GM23338 (cell line): ENCODE measurements around the gene ACSL4. TPM values are rescaled to one million over a fixed set of nuclear protein-coding genes. Genes with fewer than 3 reads are reported as not detected.

ENCODE experiments used
- ATAC-seq: fragments of 200-7000 bp; cut with Tn5 transposase; 3 replicates; pipeline ENCODE4 v1.9.1; 2020
- DNase-seq: peaks from one replicate; pipeline ENCODE4 v3.0.0-alpha.2; 2015; ENCODE audit warnings: low spot score
- H2AFZ ChIP-seq: fragments of 200-600 bp; sonication (generic); 2 replicates; pipeline ENCODE4 v1.8.0; 2016; ENCODE audit warnings: antibody characterized with exemption, mild to moderate bottlenecking, moderate library complexity
- H3F3A ChIP-seq: fragments of 200-600 bp; sonication (generic); replicated peaks from 2 replicates; pipeline ENCODE4 v1.8.0; 2017; ENCODE audit warnings: antibody characterized with exemption, mixed run types, low read depth
- H3K27ac ChIP-seq: fragments of 200-600 bp; sonication (generic); 2 replicates; pipeline ENCODE4 v1.6.1; 2016; ENCODE audit warnings: low read depth
- H3K27me3 ChIP-seq: fragments of 200-600 bp; sonication (generic); 2 replicates; pipeline ENCODE4 v1.8.0; 2016; ENCODE audit warnings: mild to moderate bottlenecking, mixed run types, moderate library complexity; ENCODE audit not compliant: insufficient read depth
- H3K36me3 ChIP-seq: fragments of 200-600 bp; sonication (generic); 2 replicates; pipeline ENCODE4 v1.8.0; 2016; ENCODE audit warnings: mild to moderate bottlenecking; ENCODE audit not compliant: insufficient read depth
- H3K4me1 ChIP-seq: fragments of 200-600 bp; sonication (generic); 2 replicates; pipeline ENCODE4 v1.8.0; 2016; ENCODE audit warnings: mild to moderate bottlenecking, moderate library complexity; ENCODE audit not compliant: insufficient read depth
- H3K4me2 ChIP-seq: fragments of 200-600 bp; sonication (generic); 2 replicates; pipeline ENCODE4 v1.7.1; 2017; ENCODE audit warnings: mixed run types
- H3K4me3 ChIP-seq: fragments of 200-600 bp; sonication (generic); 2 replicates; pipeline ENCODE4 v1.6.1; 2016; ENCODE audit warnings: mixed run types
- H3K79me2 ChIP-seq: fragments of 200-600 bp; sonication (generic); replicated peaks from 2 replicates; pipeline ENCODE4 v1.8.0; 2017; ENCODE audit warnings: mild to moderate bottlenecking; ENCODE audit not compliant: insufficient read depth
- H3K9me2 ChIP-seq: fragments of 200-600 bp; sonication (generic); 2 replicates; pipeline ENCODE4 v1.8.0; 2017; ENCODE audit not compliant: insufficient read depth
- H4K20me1 ChIP-seq: fragments of 200-600 bp; sonication (generic); replicated peaks from 2 replicates; pipeline ENCODE4 v1.8.0; 2017; ENCODE audit warnings: mild to moderate bottlenecking; ENCODE audit not compliant: insufficient read depth
- H3K27ac Mint-ChIP-seq: 2 replicates; pipeline ENCODE4 v1.8.0; 2020; ENCODE audit warnings: inconsistent platforms, mild to moderate bottlenecking, moderate library complexity, mixed read lengths
- H3K27me3 Mint-ChIP-seq: 3 replicates; pipeline ENCODE4 v1.8.0; 2022; ENCODE audit warnings: low read depth, mild to moderate bottlenecking, moderate library complexity, mixed read lengths, inconsistent platforms; ENCODE audit not compliant: insufficient read depth, poor library complexity
- H3K36me3 Mint-ChIP-seq: 3 replicates; pipeline ENCODE4 v1.8.0; 2021; ENCODE audit warnings: low read depth, mild to moderate bottlenecking, inconsistent platforms, moderate library complexity, mixed read lengths
- H3K4me1 Mint-ChIP-seq: 3 replicates; pipeline ENCODE4 v1.8.0; 2020; ENCODE audit warnings: mild to moderate bottlenecking, inconsistent platforms, mixed read lengths
- H3K4me3 Mint-ChIP-seq: 3 replicates; pipeline ENCODE4 v1.8.0; 2021; ENCODE audit warnings: moderate library complexity, mild to moderate bottlenecking, inconsistent platforms, mixed read lengths
- H3K9me3 Mint-ChIP-seq: 3 replicates; pipeline ENCODE4 v1.8.0; 2020; ENCODE audit warnings: moderate library complexity, mild to moderate bottlenecking, inconsistent platforms, mixed read lengths
- CREB1 ChIP-seq: fragments of 250-450 bp; sonication (Bioruptor Pico); IDR thresholded peaks from 2 replicates; pipeline ENCODE4 v1.5.0; 2020; ENCODE audit warnings: low read depth, mild to moderate bottlenecking, moderate library complexity
- EZH2 ChIP-seq: fragments of 200-600 bp; sonication (generic); IDR thresholded peaks from one replicate; pipeline ENCODE4 v1.8.0; 2017; ENCODE audit warnings: antibody characterized with exemption, mild to moderate bottlenecking, low read depth; ENCODE audit not compliant: unreplicated experiment
- POLR2AphosphoS5 ChIP-seq: IDR thresholded peaks from 2 replicates; pipeline ENCODE4 v1.6.1; 2016; ENCODE audit warnings: antibody characterized with exemption, low read depth
- STAT1 ChIP-seq: IDR thresholded peaks from one replicate; pipeline ENCODE4 v1.6.1; 2016; ENCODE audit warnings: antibody characterized with exemption; ENCODE audit not compliant: unreplicated experiment
- ZNF114 ChIP-seq: fragments of 250-450 bp; sonication (Bioruptor Pico); IDR thresholded peaks from 2 replicates; pipeline ENCODE4 v1.5.0; 2020; ENCODE audit warnings: mild to moderate bottlenecking, moderate library complexity
- polyA plus RNA-seq: library from polyadenylated mRNA; unstranded; fragments of >200 nt; fragmentation: Nextera tagmentation; extraction: Ambion mirVana; gene quantifications from 2 replicates; pipeline ENCODE4 v1.2.1, GENCODE V29; 2016
- total RNA-seq: library from RNA; depleted of rRNA; stranded (reverse); fragments of >200 nt; shearing (Covaris generic); gene quantifications from 2 replicates; pipeline ENCODE4 v1.2.3, GENCODE V29; 2014
- TF ChIP-seq, protein P1 (sequence below): IDR thresholded peaks from one replicate; pipeline ENCODE4 v1.6.1; 2018; ENCODE audit warnings: antibody characterized with exemption; ENCODE audit not compliant: unreplicated experiment
- TF ChIP-seq, protein P2 (sequence below): IDR thresholded peaks from 2 replicates; pipeline ENCODE4 v1.6.1; 2016; ENCODE audit warnings: antibody characterized with exemption
- TF ChIP-seq, protein P3 (sequence below): fragments of 250-450 bp; sonication (Bioruptor Pico); IDR thresholded peaks from 2 replicates; pipeline ENCODE4 v1.5.0; 2020; ENCODE audit warnings: mild to moderate bottlenecking, moderate library complexity

ACSL4 gene
- total and polyA plus RNA-seq, 2 experiments from 2014 or later, result 17.8 to 76.3 TPM

DNA sequence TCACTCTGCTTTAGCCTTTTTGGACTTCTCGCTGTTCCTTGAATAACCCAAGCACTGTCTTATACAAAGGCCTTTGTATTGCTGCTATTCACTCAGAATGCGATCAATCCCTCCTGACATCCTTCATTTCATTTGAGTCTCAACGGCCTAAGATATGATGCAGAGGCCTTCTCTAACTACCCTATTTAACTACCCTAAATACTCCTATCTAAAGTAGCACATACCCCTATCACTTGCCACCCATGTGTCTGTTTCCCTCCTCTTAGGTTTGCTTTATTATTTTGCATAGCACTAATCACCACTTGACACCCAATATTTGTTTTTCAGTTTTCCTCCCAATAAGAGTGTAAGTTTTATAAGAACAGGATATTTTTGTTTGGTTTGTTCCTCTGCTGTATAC, 42.3 kb upstream of the ACSL4 start:
- no peak for DNase-seq
- H3K9me2 ChIP-seq, result no peaks in the 10 kb centered on the region
- H3K36me3 Mint-ChIP-seq, result no peaks in the 10 kb centered on the region

More for the DNA sequence above, 42.3 kb upstream of the ACSL4 start:
- H4K20me1 ChIP-seq, result no peaks in the 10 kb centered on the region
- no peak overlapping the region for H3K4me3 ChIP-seq
- no peak overlapping the region for H3K4me2 ChIP-seq
- ATAC-seq, result no peak
- H3K27me3 Mint-ChIP-seq, result no peaks in the 10 kb centered on the region
- H3K27ac Mint-ChIP-seq, result no peak overlapping the region
- no peak for TF ChIP-seq POLR2AphosphoS5
- TF ChIP-seq, protein P1, sequence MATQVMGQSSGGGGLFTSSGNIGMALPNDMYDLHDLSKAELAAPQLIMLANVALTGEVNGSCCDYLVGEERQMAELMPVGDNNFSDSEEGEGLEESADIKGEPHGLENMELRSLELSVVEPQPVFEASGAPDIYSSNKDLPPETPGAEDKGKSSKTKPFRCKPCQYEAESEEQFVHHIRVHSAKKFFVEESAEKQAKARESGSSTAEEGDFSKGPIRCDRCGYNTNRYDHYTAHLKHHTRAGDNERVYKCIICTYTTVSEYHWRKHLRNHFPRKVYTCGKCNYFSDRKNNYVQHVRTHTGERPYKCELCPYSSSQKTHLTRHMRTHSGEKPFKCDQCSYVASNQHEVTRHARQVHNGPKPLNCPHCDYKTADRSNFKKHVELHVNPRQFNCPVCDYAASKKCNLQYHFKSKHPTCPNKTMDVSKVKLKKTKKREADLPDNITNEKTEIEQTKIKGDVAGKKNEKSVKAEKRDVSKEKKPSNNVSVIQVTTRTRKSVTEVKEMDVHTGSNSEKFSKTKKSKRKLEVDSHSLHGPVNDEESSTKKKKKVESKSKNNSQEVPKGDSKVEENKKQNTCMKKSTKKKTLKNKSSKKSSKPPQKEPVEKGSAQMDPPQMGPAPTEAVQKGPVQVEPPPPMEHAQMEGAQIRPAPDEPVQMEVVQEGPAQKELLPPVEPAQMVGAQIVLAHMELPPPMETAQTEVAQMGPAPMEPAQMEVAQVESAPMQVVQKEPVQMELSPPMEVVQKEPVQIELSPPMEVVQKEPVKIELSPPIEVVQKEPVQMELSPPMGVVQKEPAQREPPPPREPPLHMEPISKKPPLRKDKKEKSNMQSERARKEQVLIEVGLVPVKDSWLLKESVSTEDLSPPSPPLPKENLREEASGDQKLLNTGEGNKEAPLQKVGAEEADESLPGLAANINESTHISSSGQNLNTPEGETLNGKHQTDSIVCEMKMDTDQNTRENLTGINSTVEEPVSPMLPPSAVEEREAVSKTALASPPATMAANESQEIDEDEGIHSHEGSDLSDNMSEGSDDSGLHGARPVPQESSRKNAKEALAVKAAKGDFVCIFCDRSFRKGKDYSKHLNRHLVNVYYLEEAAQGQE, result no peak
- TF ChIP-seq ZNF114 (CRISPR knock-in tag), result no peak
- TF ChIP-seq CREB1, result no peak
- TF ChIP-seq, protein P2, sequence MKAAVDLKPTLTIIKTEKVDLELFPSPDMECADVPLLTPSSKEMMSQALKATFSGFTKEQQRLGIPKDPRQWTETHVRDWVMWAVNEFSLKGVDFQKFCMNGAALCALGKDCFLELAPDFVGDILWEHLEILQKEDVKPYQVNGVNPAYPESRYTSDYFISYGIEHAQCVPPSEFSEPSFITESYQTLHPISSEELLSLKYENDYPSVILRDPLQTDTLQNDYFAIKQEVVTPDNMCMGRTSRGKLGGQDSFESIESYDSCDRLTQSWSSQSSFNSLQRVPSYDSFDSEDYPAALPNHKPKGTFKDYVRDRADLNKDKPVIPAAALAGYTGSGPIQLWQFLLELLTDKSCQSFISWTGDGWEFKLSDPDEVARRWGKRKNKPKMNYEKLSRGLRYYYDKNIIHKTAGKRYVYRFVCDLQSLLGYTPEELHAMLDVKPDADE, result no peak
- TF ChIP-seq, protein P3, sequence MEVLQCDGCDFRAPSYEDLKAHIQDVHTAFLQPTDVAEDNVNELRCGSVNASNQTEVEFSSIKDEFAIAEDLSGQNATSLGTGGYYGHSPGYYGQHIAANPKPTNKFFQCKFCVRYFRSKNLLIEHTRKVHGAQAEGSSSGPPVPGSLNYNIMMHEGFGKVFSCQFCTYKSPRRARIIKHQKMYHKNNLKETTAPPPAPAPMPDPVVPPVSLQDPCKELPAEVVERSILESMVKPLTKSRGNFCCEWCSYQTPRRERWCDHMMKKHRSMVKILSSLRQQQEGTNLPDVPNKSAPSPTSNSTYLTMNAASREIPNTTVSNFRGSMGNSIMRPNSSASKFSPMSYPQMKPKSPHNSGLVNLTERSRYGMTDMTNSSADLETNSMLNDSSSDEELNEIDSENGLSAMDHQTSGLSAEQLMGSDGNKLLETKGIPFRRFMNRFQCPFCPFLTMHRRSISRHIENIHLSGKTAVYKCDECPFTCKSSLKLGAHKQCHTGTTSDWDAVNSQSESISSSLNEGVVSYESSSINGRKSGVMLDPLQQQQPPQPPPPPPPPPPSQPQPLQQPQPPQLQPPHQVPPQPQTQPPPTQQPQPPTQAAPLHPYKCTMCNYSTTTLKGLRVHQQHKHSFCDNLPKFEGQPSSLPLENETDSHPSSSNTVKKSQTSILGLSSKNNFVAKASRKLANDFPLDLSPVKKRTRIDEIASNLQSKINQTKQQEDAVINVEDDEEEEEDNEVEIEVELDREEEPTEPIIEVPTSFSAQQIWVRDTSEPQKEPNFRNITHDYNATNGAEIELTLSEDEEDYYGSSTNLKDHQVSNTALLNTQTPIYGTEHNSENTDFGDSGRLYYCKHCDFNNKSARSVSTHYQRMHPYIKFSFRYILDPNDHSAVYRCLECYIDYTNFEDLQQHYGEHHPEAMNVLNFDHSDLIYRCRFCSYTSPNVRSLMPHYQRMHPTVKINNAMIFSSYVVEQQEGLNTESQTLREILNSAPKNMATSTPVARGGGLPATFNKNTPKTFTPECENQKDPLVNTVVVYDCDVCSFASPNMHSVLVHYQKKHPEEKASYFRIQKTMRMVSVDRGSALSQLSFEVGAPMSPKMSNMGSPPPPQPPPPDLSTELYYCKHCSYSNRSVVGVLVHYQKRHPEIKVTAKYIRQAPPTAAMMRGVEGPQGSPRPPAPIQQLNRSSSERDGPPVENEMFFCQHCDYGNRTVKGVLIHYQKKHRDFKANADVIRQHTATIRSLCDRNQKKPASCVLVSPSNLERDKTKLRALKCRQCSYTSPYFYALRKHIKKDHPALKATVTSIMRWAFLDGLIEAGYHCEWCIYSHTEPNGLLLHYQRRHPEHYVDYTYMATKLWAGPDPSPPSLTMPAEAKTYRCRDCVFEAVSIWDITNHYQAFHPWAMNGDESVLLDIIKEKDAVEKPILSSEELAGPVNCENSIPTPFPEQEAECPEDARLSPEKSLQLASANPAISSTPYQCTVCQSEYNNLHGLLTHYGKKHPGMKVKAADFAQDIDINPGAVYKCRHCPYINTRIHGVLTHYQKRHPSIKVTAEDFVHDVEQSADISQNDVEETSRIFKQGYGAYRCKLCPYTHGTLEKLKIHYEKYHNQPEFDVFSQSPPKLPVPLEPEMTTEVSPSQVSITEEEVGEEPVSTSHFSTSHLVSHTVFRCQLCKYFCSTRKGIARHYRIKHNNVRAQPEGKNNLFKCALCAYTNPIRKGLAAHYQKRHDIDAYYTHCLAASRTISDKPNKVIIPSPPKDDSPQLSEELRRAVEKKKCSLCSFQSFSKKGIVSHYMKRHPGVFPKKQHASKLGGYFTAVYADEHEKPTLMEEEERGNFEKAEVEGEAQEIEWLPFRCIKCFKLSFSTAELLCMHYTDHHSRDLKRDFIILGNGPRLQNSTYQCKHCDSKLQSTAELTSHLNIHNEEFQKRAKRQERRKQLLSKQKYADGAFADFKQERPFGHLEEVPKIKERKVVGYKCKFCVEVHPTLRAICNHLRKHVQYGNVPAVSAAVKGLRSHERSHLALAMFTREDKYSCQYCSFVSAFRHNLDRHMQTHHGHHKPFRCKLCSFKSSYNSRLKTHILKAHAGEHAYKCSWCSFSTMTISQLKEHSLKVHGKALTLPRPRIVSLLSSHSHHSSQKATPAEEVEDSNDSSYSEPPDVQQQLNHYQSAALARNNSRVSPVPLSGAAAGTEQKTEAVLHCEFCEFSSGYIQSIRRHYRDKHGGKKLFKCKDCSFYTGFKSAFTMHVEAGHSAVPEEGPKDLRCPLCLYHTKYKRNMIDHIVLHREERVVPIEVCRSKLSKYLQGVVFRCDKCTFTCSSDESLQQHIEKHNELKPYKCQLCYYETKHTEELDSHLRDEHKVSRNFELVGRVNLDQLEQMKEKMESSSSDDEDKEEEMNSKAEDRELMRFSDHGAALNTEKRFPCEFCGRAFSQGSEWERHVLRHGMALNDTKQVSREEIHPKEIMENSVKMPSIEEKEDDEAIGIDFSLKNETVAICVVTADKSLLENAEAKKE (CRISPR knock-in tag), result no peak
- TF ChIP-seq STAT1, result no peak
- TF ChIP-seq EZH2, result no peak
- no peaks in the 10 kb centered on the region for H3K9me3 Mint-ChIP-seq
- no peaks in the 10 kb centered on the region for H3F3A ChIP-seq
- no peak overlapping the region for H3K27ac ChIP-seq
- H3K27me3 ChIP-seq, result no peaks in the 10 kb centered on the region
- H3K4me3 Mint-ChIP-seq, result no peak overlapping the region
- H3K4me1 Mint-ChIP-seq, result peaks cover 15% of the 10 kb centered on the region
- H3K79me2 ChIP-seq, result no peaks in the 10 kb centered on the region
- no peak overlapping the region for H2AFZ ChIP-seq
- peaks cover 6% of the 10 kb centered on the region; the same call in 1 of the 2 replicates for H3K4me1 ChIP-seq
- H3K36me3 ChIP-seq, result no peaks in the 10 kb centered on the region
